AG04450 (cell line): ENCODE results near the gene DIPK1C. TPM values are rescaled to one million over a fixed set of nuclear protein-coding genes. Genes with fewer than 3 reads are reported as not detected.
"Not testable (repeated sequence)": the region's sequence is repeated elsewhere in the genome, so short reads cannot be mapped to it uniquely, and the experiment has no call there.

ENCODE experiments used
- CTCF ChIA-PET: fragments of 300-600, 350-600 bp; formaldehyde crosslinking; extraction: SDS; loops from one replicate; lab custom pipeline; 2022; ENCODE audit warnings: antibody characterized with exemption, inconsistent platforms; lab: Charles Lee
- POLR2A ChIA-PET: fragments of 350-600 bp; formaldehyde crosslinking; extraction: SDS; loops from one replicate; lab custom pipeline; 2021; ENCODE audit warnings: antibody characterized with exemption, inconsistent platforms; lab: Yijun Ruan, JAX
- DNase-seq: peaks from one replicate; pipeline ENCODE4 v3.0.0-alpha.2; 2011; ENCODE audit warnings: low read depth, low spot score
- H3K27ac ChIP-seq: one replicate; pipeline ENCODE4 v1.5.1; 2012; ENCODE audit warnings: low read depth, low read length, control low read depth
- H3K27me3 ChIP-seq: one replicate; pipeline ENCODE4 v1.6.0; 2012; ENCODE audit warnings: low read length; ENCODE audit not compliant: control insufficient read depth, insufficient read depth
- H3K4me3 ChIP-seq: 2 replicates; pipeline ENCODE4 v1.5.1; 2011; ENCODE audit warnings: mild to moderate bottlenecking, low read depth, low read length, control low read depth
- H3K9me3 ChIP-seq: 2 replicates; pipeline ENCODE4 v1.5.1; 2012; ENCODE audit warnings: low read length; ENCODE audit not compliant: control insufficient read depth, insufficient read depth
- polyA minus RNA-seq: library from RNA; depleted of rRNA, polyadenylated mRNA; stranded (reverse); fragments of >200 nt; gene quantifications from 2 replicates; pipeline ENCODE4 v1.2.3, GENCODE V29; 2011; rRNA and poly(A)+ RNA removed
- polyA plus RNA-seq: library from polyadenylated mRNA; depleted of rRNA; stranded (reverse); fragments of >200 nt; gene quantifications from 2 replicates; pipeline ENCODE4 v1.2.3, GENCODE V29; 2011; rRNA removed
- TF ChIP-seq, protein P1 (sequence below): IDR thresholded peaks from 2 replicates; pipeline ENCODE4 v1.5.1; 2011; ENCODE audit warnings: low read depth, low read length, control low read depth, inconsistent platforms

The DIPK1C gene
- polyA plus RNA-seq, result not detected in 2 replicates
- not detected in 2 replicates for polyA minus RNA-seq

GRCh38 chr18:74457043-74457724 lies at the start of gene DIPK1C:
Gene DIPK1C (minus strand): TSS chr18:74457308. CDS start chr18:74457259, 49 bp downstream.
- H3K9me3 ChIP-seq, result no peaks in the 10 kb centered on the region; the same call in 1 of the 2 replicates
- POLR2A ChIA-PET, result no interaction called here
- H3K4me3 ChIP-seq, result no peak within 1 kb of the TSS
- TF ChIP-seq, protein P1, sequence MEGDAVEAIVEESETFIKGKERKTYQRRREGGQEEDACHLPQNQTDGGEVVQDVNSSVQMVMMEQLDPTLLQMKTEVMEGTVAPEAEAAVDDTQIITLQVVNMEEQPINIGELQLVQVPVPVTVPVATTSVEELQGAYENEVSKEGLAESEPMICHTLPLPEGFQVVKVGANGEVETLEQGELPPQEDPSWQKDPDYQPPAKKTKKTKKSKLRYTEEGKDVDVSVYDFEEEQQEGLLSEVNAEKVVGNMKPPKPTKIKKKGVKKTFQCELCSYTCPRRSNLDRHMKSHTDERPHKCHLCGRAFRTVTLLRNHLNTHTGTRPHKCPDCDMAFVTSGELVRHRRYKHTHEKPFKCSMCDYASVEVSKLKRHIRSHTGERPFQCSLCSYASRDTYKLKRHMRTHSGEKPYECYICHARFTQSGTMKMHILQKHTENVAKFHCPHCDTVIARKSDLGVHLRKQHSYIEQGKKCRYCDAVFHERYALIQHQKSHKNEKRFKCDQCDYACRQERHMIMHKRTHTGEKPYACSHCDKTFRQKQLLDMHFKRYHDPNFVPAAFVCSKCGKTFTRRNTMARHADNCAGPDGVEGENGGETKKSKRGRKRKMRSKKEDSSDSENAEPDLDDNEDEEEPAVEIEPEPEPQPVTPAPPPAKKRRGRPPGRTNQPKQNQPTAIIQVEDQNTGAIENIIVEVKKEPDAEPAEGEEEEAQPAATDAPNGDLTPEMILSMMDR, result no peak
- H3K27me3 ChIP-seq, result peaks cover 63% of the 10 kb centered on the region
- CTCF ChIA-PET, result no interaction called here
- H3K27ac ChIP-seq, result no peak within 1 kb of the TSS
- no peak for DNase-seq

GRCh38 chr18:74506448-74507084 lies 49.5 kb upstream of the DIPK1C start:
- H3K27me3 ChIP-seq, result no peaks in the 10 kb centered on the region
- H3K4me3 ChIP-seq, result no peak overlapping the region
- DNase-seq, result peak; percentile 4
- no peak overlapping the region for H3K27ac ChIP-seq
- TF ChIP-seq, protein P1, result no peak
- ChIA-PET POLR2A (no interaction called here), CTCF (no interaction called here)
- no peaks in the 10 kb centered on the region for H3K9me3 ChIP-seq

- no peak overlapping the region for H3K27ac ChIP-seq
- TF ChIP-seq, protein P1, result no peak
- H3K4me3 ChIP-seq, result no peak overlapping the region
- CTCF ChIA-PET, result interaction anchor here (1.2 kb wide), 1 partner anchor 46 kb away, joined by 3 read pairs; no protein-coding TSS in a partner anchor
- no peak for DNase-seq
- POLR2A ChIA-PET, result no interaction called here
- H3K27me3 ChIP-seq, result no peaks in the 10 kb centered on the region
- no peaks in the 10 kb centered on the region for H3K9me3 ChIP-seq
These were observed 48.7 kb upstream of the DIPK1C start for GRCh38 chr18:74505776-74506175.

DNA sequence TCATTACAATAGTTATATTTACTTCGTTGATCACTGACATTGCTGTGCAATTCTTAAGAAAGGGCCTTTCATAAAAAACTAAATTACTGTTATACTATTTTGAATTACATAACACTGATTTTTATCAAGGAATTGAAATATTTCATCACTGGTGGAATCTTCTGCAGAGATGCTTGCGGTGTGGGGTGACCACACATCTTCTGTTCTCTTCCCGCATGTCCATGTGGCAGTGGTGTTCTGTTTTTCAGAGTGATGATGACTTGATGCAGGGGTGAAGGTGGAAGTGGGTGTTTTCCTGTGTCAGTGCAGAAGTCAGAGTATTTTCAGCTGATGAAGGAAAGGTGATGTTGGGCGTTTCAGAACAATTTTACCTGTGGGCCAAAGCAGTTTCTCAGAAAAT lies 46.0 kb upstream of the DIPK1C start:
- no peaks in the 10 kb centered on the region for H3K9me3 ChIP-seq
- POLR2A ChIA-PET, result no interaction called here
- TF ChIP-seq, protein P1, result no peak

GRCh38 chr18:74501386-74501785 lies 44.3 kb upstream of the DIPK1C start:
- no peak overlapping the region for H3K27ac ChIP-seq
- no peak for DNase-seq
- ChIA-PET CTCF (no interaction called here), POLR2A (no interaction called here)
- no peak overlapping the region for H3K4me3 ChIP-seq
- H3K27me3 ChIP-seq, result no peaks in the 10 kb centered on the region
- TF ChIP-seq, protein P1, result no peak
- no peaks in the 10 kb centered on the region; the same call in 1 of the 2 replicates for H3K9me3 ChIP-seq

More for the DNA sequence above, 46.0 kb upstream of the DIPK1C start:
- H3K27ac ChIP-seq, result no peak overlapping the region
- CTCF ChIA-PET, result interaction anchor here (0.6 to 1.1 kb wide), 2 partner anchors 49 to 351 kb away, joined by 3 to 8 read pairs; no protein-coding TSS in a partner anchor
- no peak overlapping the region for H3K4me3 ChIP-seq
- no peak for DNase-seq
- H3K27me3 ChIP-seq, result no peaks in the 10 kb centered on the region

GRCh38 chr18:74500774-74501173 lies 43.7 kb upstream of the DIPK1C start:
- POLR2A ChIA-PET, result not testable (repeated sequence)

More at GRCh38 chr18:74500774-74501173, 43.7 kb upstream of the DIPK1C start:
- H3K27me3 ChIP-seq, H3K4me3 ChIP-seq, DNase-seq, CTCF ChIA-PET, H3K9me3 ChIP-seq, H3K27ac ChIP-seq: not testable (repeated sequence)
